ENCODE results near the gene ACSF2.

- TF ChIP-seq CTCF (IDR thresholded peaks at IDR 0.05; ENCODE audit: low read length) = no peak
- TF ChIP-seq EZH2 (optimal IDR thresholded peaks at IDR 0.05; ENCODE audit: low read depth, low read length) = no peak
Observed at GRCh38 chr17:50495217-50495823, 69.3 kb downstream of the ACSF2 start.
